ENCODE results near the gene BRF1.

The BRF1 gene

DNA sequence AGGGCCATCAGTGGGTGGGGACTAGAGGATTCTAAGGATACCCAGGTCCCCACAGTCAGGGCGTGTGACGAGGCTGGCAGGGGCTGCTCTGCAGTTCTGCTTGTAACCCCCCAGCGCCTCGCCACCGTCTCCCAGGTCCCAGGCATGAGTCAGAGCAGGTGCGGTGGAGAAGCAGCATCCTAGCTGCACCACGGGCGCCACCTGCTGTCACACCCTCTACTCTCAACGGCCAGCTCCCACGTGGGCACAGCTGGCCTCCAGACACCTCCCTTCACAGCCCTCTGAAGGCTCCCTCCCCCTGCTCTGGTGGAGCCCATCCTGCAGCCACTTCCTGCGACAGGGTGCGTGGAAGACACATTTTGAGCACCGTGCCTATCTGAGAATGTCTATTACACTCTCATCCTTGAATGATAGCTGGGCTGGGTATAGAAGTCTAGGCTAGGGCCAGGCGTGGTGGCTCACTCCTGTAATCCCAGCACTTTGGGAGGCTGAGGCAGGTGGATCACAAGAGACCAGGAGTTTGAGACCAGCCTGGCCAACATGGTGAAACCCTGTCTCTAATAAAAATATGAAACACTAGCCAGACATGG is 112.8 kb downstream of the BRF1 start:
- no peak for DNase-seq

DNA sequence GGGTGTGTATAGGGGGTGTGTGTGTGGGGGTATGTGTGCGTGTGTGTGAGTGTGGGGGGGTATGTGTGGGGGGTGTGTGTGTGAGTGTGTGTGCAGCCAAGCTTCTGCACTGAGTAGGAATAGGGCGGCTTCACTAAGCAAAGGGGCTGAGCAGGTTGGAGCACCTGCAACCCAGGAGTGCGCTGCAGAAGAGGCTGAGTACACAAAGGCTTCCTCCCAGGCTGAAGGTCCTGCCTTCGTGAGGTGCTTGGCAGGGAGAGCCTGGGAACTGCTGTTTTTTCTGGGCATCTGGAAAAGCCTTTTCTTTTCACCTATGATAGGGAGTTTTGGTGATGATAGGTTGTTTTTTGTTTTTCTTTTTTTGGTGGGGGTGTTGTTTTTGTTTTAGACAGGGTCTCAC is 113.7 kb downstream of the BRF1 start:
- peak; percentile 66 for DNase-seq

DNA sequence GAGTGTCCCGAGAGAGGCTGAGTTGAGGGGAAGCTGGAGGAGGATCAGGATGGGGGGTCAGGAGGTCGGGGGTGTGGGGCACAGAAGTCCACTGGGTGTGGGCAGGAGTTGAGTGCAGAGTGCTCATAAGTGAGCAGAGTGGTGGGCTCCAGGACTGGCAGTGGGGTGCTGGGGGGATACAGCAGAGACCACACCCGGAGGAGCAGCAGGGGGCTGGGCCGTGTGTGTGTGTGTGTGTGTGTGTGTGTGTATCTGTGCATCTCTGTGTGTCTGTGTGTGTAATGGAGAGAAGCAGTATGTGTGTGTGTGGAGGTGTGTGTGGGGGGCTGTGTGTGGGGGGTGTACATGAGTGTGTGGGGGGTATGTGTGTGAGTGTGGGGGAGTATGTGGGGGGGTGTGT is 114.8 kb downstream of the BRF1 start:
- no peak for DNase-seq

DNA sequence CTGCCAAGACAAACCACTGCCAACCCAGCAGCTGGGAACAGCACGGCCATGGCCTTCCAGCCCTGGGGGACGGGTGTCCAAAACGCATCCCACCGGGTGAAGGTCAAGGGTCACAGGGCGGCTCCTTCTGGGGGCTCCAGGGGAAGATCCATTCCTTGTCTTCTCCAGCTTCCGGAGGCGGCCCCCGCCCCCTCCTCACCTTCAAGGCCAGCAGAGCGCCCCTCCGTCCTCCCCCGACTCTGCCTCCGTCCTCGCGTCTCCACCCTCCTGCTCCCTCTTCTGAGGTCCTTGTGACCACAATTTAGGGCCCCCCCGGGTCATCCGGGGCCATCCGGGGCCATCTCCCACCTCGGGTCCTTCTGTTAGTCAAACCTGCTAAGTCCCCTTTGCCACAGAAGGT is 115.8 kb downstream of the BRF1 start:
- no peak for DNase-seq

DNA sequence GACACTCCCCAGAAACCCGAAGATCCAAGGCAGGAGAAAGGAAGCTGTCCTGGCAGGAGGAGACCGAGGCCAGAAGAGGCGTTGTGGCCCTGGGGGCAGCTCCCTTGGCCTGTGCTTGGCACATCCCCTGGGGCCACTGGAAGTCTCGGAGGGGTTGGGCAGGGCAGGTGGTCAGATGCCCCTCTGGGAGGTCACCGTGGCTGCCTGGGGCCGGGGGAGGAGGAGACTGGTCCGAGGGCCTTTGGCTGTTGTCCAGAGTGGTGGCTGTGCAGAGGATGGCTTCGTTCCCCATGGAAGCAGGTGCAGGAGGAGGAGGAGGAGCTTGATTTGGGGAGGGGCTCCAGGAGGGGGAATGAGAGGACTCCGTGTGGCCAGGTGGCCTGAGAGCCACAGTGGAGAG is 116.3 kb downstream of the BRF1 start:
- peak; percentile 66 for DNase-seq

DNA sequence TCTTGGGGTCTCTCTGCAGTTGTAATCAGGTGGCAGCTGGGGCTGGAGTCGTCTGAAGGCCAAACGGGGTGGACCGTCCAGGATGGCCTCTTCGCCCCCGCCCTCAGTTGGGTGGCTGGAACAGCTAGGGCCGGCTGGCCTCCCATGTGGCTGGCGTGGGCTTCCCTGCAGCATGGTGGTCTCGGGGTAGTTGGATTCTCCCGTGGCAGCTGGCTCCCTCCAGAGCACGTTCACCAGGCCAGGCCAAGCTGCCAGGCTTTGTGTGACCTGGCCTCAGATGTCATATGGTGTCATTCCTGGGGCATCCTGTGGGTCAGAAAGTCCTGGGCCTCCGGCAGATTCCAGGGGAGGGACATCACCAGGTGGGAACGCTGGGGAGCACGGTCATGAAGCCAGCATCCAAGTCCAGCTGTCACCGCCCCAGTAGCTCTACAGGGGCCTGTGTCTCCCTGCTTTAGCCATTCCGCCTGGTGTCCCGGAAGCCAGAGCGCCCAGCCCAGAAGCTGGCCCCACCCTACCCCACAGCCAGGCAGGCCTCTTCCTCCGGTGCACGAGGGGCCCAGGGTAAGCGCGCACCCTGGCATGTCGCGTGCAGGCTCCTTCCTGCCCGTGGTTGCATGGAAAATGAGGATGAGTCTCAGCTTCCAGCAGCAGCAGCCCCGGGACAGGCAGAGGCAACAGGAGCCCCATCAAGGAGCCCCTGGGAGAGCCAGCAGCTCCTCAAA is 118.3 kb downstream of the BRF1 start:
- DNase-seq, result no peak

DNA sequence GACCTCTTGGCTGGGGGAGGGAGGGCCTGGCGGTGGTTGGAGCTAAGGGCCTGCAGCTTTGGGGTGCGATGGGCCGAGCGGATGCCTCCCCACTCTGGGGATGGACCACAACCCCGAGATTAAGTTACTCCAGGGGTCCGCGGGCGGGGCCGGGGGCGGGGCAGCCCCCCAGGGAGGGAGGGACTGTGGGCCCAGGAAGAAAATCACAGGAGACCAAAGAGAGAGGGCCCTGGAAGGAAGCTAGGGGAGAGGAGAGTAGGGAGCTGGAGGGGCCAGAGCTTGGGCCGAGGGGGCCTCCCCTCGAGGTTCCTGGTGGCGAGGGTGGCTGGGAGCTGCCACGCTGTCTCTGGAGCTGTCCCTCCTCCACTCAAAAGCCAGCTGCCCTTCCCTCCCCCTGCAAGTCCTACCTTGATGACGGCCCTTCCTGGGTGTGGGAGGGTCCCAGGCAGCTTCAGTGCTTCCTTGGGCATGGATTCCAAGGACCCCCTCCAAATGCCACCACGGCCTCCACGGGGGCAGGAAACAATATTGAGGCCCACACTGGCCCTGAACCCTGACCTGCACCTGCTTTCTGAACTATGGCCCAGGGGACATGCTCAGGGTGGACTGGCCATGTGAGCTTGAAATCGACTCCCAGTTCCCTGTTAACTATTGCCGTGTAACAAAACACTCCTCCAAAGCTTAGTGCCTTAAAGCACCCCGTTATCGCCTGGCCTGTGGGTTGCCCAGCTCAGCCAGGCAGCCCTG is 119.1 kb downstream of the BRF1 start:
- no peak for DNase-seq

DNA sequence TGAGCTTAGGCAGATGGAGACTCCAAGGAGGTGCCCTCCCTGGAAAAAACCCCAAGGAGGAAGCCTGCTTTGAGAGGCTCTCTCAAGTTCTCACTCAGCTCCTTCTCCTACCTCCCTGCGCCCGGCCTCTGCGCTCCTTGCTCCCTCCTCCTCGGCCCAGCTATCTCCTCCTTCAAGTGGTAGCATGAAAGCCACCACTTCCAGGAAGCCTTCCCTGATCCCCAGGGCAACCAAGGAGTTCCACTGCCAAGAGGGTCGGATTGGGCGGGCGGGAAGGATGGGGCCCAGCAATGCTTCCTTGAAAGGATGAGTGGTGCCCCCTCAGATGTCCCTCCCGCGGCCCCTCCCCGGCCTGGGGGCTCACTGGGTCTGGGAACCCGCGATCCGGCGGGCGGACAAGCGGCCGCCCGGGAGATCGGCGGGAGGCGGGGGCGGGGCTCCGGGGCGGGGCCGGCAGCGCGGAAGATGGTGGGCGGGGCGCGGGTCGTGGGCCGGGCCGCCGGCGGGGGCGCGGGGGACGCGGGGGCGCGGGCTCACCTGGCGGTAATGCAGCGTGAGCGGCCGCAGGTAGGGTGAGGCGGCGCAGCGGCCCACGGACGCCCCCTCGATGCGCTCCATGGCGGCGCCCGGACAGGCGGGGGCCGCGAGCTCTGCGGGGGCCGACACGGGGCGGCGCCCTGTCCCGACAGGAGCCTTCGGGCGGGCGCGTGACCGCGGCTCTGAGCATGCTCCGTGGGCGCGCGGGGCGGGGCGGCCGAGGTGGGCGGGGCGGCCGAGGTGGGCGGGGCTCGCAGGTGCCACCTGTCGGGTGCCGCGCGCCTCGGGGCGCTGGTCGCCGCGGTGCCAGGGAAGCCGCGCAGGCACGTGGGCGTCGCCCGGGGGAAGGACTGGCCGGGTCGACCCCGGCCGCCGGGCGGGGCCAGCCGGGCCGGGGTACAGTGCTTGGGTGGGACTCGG is 119.9 kb downstream of the BRF1 start, which contains the start of gene NUDT14:
Gene NUDT14, minus strand, starts transcription at position 721 of the 957 bp plus-strand sequence. Its CDS starts 103 bp downstream, at position 618.
- DNase-seq, result peak; percentile 62

DNA sequence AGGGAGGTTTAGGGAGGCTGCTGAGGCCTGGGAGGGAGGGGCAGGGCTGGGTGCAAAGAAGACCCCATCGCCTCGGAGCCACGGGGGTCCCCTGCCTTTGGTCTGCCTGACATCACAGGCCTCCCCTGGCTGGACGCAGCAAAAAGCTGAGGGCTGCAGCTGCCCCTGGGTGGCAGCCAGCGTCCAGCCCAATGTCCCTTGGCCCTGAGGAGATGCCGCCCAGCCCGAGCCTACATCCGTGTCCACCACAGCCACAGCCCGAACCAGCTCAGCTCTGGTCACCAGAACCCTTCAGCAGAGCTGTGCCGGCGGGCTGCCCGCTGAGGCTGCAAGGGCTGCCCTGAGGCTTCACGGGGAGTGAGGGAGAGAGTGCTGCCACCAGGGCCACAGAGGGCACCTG is 121.6 kb downstream of the BRF1 start:
- no peak for DNase-seq

DNA sequence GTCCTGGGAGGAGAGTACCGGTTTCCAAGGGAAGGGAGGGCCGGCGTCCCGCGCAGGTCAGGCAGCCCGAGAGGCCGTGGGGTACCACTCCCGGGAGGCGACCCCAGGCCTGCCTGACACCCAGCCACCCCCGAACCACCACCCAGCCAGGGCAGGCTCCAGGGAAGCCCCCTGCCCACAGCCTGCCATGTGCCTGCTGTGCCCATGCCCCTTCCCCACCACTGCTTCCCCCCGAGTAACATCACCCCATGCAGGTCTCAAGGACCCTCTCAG is 122.0 kb downstream of the BRF1 start:
- DNase-seq, result no peak

DNA sequence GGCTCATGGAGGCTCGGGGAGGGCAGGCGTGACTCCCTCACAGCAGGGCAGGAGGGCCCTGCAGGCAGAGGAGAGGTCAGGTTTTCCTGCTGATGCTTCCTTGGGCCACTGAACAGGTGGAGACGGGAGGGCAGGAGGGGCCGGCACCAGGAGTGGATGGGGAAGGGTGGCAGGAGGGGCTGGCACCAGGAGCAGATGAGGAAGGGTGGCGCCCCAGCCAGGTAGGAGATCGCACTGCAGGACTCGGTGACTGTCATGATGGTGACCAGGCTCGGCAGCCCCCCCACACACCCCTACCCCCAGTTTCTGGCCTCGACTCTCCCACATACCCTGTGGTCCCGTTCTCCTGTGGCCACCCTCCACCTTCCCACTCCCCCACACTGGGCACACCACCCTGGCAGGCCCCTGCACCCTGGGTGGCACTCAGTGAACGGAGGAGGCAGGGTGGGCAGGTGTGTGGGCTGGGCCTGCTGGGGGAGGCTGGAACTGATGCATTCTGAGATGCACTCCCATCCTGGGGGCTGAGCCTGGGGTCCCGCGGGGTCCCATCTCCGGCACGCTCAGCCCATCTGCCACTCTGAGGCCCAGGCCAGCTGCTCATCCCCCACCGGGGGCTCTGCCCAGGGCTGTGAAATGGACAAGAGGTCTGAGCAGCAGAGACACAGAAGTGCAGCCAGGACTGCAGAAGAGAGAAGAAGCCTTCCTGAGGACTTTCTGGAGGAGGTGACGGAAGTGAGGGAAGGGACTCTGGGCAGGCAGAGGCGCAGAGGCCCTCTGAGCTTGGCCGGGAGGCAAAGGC is 122.5 kb downstream of the BRF1 start:
- no peak for DNase-seq

DNA sequence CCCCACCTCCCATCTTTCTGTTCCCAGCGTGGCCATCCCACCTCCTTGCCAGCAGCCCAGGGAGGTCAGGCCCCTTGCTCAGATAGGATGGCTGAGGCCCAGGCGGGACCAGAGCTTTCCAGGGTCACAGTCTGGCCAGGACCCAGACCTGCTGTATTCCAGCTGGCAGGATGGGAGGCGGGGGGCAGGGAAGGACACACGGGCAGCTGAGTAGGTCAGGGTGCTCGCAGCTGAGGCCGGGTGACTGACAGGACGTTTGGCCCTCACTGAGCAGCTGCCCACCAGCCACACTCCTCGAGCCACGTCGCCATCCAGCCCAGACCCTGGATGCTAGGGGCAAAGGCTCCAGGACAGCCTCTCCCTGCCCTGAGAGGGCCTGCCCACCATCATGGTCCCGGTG is 123.7 kb downstream of the BRF1 start:
- DNase-seq, result no peak

DNA sequence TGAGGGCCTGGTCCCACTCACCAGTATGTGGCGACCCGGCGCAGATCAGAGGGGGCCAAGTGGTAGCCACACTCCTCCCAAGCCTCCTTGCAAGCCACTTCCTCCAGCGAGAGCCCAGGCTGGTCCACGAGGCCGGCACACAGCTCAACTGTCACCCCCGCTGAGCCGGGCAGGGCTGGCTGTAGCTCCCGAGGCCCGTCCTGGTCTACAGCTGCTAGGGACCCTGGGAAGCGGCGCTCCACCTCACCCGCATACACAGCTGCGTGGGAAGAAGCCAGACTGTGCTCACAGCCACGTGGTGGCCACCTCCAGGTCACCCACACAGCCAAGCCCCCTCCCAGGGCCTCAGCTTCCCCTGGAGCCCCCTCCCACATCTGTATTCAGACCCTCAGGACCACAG is 124.3 kb downstream of the BRF1 start:
- DNase-seq, result no peak

DNA sequence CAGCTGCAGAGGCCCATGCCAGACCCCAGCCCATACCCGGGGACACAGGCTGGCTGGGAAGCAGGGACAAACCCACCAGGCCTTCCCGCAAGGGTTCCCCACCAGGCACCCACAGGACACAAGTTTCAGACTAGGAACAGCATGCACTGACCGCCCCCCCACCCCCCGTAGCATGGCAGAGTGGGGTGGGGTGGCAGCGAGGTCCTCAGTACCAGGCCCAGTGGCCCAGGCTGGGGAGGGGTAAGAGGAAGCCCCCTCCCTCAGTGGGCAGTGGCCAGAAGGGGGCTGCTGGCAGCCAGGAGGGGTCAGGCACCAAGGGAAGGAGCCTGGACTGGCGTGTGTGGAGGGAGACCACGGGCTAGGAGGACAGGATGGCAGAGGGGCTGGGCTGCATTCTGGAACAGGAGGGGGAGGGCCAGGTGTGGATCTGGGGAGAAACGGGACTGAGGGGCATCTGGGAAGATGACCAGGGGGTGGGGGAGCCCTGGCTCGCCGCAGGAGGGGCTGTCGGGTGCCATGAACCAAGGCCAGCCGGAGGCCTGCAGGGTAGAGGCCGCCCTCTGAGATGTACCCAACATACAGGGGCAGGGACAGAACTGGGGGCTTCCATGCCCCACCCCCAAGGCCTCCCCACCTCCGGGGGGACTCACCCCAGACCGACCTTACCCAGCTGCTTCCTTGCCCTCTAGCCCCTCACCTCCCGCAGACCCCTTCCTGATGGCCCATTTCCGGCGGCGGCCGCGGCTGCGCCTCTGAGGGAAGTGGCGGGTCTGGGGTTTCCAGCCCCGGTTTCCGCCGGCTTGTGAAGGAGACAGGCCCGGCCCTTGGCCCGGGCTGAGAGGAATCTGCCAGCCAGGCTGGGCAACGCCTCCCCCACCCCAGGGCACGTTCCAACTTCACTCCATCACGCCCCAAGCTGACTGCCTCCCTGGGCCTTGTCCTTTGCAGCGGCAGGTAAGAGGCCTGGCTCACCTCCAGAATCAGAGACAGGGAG is 126.6 kb downstream of the BRF1 start:
- no peak for DNase-seq

DNA sequence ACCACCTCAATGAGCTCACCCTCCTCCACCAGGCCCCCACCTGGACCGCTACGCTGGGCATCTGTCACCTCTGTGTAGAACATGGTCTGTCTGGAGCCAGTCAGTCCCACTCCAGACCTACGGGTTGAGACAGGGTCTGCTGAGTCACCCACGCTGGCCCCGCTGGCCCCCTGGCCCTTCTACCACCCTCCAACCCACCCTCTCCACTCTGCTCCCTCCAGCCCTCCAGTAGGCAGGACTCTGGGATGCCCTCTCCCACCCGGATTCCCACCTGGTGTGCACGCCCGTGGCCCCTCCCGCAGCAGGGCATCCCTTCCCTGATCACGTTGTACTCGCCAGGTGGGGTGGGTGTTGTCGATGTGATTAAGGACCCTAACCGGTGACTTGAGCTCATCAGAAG is 127.7 kb downstream of the BRF1 start:
- no peak for DNase-seq

DNA sequence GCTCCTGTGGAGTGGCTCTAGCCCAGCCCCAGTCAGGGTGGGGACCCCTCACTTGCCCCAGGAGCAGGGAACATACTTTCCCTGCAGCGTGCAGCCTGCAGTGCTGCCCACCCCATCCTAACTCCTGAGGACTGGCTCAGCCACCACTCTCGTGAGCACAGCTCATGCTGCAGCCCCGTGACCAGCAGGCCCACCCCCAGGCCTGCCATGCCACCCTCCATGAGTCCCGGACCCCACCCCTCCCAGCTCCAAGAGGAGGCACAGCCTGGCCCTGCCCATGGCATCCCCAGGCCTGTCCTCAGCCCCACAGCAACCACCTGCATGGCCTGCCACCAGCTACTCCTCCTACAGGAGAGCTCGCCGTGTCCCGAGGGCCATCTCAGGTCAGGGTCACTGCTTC is 128.3 kb downstream of the BRF1 start:
- no peak for DNase-seq

DNA sequence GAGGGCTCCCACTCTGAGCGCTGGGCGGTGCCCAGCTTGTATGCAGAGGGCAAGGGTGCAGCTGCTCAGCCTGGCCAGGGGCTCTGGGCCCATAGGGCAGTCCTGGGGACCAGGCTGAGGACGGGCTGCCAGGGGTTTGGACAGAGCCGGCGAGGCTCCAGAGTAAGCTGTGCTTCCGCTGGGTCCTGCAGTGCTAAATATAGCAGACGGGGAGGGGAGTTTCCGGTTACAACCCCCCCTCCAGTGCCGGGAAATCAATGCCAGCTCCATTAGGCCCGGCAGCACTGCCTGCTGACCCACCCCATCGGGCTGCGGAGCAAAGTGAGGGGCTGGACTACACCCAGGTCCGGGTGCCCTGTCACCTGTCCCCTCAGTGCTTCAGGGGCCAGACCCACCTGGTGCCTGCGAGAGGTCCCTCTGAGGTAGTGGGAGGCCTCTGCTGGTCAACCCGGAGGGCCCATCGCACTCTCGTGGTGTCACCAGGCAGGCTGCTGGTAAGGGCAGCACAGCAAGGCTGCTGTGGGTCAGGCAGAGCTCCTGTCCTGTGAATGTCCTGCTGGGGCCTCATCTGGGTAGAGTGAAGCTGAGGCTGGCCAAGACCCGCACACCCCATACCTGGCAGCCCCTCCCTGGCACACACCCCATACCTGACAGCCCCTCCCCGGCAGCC is 129.7 kb downstream of the BRF1 start:
- DNase-seq, result peak; percentile 77

DNA sequence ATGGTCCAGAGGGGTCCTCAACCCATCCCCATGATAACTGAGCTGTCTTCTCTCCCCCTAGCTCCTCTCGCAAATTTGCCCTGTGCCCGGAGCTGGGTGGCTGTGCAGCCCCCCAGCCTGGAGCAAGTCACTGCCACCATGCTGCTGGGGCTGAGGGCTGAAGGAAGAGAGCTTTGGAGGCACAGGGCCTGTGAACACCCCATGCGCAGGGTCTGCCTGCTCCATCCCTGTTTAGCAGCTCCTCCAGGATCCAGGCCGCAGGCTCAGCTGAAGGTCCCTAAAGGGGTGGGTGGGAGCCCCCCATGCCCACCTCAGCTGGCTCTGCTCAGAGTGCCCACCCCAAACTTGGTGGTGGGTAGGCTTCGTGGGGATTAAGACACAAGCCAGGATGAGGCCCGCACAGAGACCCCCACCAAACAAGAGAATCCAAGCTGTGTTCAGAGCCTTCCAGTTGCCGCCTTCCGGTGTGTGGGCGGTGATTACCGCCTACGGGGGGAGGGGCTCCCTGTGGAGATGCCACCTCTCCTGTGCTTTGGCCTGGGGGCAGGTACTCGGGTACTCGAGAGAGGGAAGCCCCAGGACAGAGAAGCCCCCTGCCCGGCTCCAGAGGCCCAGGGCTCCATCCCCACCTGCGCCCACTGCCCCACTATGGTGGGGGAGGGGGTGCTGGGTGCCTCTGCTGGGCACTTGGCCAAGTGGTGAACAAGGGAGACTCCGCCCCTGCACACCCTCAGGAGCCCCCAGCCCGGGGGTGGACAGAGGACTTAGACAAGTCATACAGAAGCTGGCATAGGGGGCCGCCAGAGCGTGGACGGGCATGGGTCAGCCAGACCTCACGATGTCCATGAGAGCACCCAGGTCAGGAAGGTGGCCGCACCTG is 130.8 kb downstream of the BRF1 start:
- no peak for DNase-seq

DNA sequence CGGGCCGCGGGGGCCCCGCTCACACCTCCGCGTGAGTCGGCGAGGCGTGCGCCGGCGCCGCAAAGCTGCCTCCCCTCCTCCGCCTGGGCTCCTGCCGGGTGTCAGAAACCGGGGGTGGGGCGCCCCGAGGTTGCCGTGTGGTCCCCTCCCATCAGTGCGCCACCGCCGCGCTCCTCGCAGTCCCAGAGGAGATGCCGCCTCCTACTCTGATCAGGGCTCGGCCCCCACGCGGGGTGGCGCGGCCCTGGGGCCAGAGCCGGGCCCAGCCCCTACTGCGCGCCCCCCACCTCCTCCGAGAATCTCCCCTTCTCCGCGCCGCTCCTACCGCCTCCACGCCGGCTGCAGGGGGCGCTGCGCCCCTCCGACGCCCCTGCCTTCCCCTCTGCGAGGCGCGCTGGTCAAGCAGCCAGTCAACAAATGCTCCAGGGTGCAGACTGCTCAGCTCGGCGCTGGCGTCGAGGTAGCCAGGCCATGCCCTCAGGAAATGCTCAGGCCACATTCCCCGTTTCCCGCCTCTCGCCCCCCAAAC is 131.8 kb downstream of the BRF1 start:
- no peak for DNase-seq

Data from DMS79 (cell line).